ENCODE results near the gene CLIC1. TPM values are rescaled to one million over a fixed set of nuclear protein-coding genes. Genes with fewer than 3 reads are reported as not detected.

CLIC1 gene
- polyA plus RNA-seq, 2 of the 4 experiments (the other 2 are of a cell fraction) = 249 to 346 TPM

DNA sequence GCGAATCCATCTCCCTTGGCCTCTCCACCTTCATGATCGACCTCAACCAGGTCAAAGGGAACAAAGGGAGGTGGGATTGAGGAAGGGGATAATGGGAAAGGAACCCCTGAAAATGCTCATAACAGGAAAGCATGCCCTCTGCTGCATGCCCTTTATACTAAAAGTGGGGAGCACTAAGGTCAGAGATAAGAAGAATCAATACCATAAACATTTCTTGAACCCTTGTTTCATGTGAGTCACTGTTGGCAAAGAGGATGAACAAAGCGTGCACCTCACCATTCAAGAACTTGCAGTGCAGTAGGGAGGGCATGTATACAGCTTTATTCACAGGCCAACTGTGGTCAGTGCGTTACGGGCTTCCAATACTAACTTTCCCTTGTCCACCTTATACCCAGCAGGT, 24.5 kb upstream of the CLIC1 start:
- CTCF ChIA-PET = interaction anchor here (3.8 kb wide), 1 partner anchor 9 kb away, joined by 21 read pairs; no protein-coding TSS in a partner anchor
- FAIRE-seq = no peak

DNA sequence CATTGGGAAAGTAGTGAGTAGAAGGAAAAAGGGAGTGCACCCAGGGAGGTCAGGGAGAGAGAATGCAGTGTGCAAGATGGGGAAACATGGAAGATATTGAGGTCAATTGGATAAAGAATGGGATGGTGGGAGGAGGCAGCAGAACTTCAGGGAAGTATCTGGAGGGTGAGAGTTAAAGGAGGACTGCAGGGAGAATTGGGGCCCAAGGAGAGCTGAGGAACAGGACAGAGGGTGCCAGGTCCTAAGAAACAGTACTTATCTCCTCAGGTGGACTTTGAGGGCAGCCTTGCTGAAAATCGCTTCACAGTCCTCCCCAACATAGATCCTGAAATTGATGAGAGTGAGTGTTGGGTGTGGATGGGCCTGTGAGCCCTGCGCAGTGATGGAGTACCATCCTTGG, 22.0 kb upstream of the CLIC1 start:
- H3K4me1 ChIP-seq = peaks cover under 1% of the 10 kb centered on the region; the same call in 2 of the 3 replicates
- no peak for DNase-seq (ENCODE audit: low read depth in 1 of 2, low spot score in 1 of 2)
- POLR2A ChIA-PET = no interaction called here
- TF ChIP-seq, protein P1, sequence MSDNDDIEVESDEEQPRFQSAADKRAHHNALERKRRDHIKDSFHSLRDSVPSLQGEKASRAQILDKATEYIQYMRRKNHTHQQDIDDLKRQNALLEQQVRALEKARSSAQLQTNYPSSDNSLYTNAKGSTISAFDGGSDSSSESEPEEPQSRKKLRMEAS (IDR thresholded peaks at IDR 0.05) = no peak
- TF ChIP-seq NFE2L2 (conservative IDR thresholded peaks at IDR 0.05; ENCODE audit: low read length) (no peak), CHD4 (IDR thresholded peaks at IDR 0.05; ENCODE audit: borderline replicate concordance) (no peak), RNF2 (IDR thresholded peaks at IDR 0.05; ENCODE audit: borderline replicate concordance, low read depth) (no peak), HEYL (CRISPR knock-in tag; IDR thresholded peaks at IDR 0.05) (no peak), MAFK (IDR thresholded peaks at IDR 0.05; ENCODE audit: partially characterized antibody) (no peak), NR3C1 (IDR thresholded peaks at IDR 0.05) (no peak)
- no peak overlapping the region for H3K4me3 ChIP-seq
- H3K27ac ChIP-seq = no peak overlapping the region
- no peaks in the 10 kb centered on the region for H3K9me3 ChIP-seq
- no peak for ATAC-seq
- WGBS (ENCODE audit: missing lambda C conversion rate) = 94% methylated on average over 2 of the region's 2 CpGs
- H3K4me2 ChIP-seq = no peak overlapping the region
- no peak for FAIRE-seq
- CTCF ChIA-PET = interaction anchor here (0.6 to 3.8 kb wide), 8 partner anchors 9 to 106 kb away, joined by 3 to 21 read pairs (median 4); partner anchors contain the start of gene VARS1

More for the DNA sequence above, 24.5 kb upstream of the CLIC1 start:
- POLR2A ChIA-PET = no interaction called here
- Histone ChIP-seq H3K4me1 (no peaks in the 10 kb centered on the region), H3K4me2 (no peak overlapping the region), H3K9me3 (no peaks in the 10 kb centered on the region), H3K4me3 (no peak overlapping the region), H3K27ac (no peak overlapping the region)
- WGBS (ENCODE audit: missing lambda C conversion rate) = 83% methylated on average over 5 of the region's 5 CpGs
- DNase-seq (ENCODE audit: low read depth in 1 of 2, low spot score in 1 of 2) (no peak), ATAC-seq (no peak)
- TF ChIP-seq CHD2 (IDR thresholded peaks at IDR 0.05; ENCODE audit: low read length, partially characterized antibody) = no peak
- no peak for TF ChIP-seq BHLHE40 (IDR thresholded peaks at IDR 0.05; ENCODE audit: low read depth, low read length)
- TF ChIP-seq, protein P2, sequence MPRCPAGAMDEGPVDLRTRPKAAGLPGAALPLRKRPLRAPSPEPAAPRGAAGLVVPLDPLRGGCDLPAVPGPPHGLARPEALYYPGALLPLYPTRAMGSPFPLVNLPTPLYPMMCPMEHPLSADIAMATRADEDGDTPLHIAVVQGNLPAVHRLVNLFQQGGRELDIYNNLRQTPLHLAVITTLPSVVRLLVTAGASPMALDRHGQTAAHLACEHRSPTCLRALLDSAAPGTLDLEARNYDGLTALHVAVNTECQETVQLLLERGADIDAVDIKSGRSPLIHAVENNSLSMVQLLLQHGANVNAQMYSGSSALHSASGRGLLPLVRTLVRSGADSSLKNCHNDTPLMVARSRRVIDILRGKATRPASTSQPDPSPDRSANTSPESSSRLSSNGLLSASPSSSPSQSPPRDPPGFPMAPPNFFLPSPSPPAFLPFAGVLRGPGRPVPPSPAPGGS (IDR thresholded peaks at IDR 0.05) = no peak
- TF ChIP-seq FOSL2 (IDR thresholded peaks at IDR 0.05) = no peak
- TF ChIP-seq FOSL2 (CRISPR knock-in tag; IDR thresholded peaks at IDR 0.05) = no peak
- no peak for TF ChIP-seq ZNF302 (CRISPR knock-in tag; IDR thresholded peaks at IDR 0.05)
- no peak for TF ChIP-seq TFCP2L1 (CRISPR knock-in tag; IDR thresholded peaks at IDR 0.05)
- TF ChIP-seq RNF2 (IDR thresholded peaks at IDR 0.05; ENCODE audit: borderline replicate concordance, low read depth) = no peak
- no peak for TF ChIP-seq RFX5 (IDR thresholded peaks at IDR 0.05)
- TF ChIP-seq FOSB (CRISPR knock-in tag; IDR thresholded peaks at IDR 0.05) = no peak
- TF ChIP-seq CBX2 (IDR thresholded peaks at IDR 0.05; ENCODE audit: borderline replicate concordance, low read depth) = no peak
- no peak for TF ChIP-seq CHD4 (IDR thresholded peaks at IDR 0.05; ENCODE audit: borderline replicate concordance)
- TF ChIP-seq, protein P3, sequence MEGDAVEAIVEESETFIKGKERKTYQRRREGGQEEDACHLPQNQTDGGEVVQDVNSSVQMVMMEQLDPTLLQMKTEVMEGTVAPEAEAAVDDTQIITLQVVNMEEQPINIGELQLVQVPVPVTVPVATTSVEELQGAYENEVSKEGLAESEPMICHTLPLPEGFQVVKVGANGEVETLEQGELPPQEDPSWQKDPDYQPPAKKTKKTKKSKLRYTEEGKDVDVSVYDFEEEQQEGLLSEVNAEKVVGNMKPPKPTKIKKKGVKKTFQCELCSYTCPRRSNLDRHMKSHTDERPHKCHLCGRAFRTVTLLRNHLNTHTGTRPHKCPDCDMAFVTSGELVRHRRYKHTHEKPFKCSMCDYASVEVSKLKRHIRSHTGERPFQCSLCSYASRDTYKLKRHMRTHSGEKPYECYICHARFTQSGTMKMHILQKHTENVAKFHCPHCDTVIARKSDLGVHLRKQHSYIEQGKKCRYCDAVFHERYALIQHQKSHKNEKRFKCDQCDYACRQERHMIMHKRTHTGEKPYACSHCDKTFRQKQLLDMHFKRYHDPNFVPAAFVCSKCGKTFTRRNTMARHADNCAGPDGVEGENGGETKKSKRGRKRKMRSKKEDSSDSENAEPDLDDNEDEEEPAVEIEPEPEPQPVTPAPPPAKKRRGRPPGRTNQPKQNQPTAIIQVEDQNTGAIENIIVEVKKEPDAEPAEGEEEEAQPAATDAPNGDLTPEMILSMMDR (IDR thresholded peaks at IDR 0.05) = no peak
- TF ChIP-seq, protein P4, sequence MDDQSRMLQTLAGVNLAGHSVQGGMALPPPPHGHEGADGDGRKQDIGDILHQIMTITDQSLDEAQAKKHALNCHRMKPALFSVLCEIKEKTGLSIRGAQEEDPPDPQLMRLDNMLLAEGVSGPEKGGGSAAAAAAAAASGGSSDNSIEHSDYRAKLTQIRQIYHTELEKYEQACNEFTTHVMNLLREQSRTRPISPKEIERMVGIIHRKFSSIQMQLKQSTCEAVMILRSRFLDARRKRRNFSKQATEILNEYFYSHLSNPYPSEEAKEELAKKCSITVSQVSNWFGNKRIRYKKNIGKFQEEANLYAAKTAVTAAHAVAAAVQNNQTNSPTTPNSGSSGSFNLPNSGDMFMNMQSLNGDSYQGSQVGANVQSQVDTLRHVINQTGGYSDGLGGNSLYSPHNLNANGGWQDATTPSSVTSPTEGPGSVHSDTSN (IDR thresholded peaks at IDR 0.05) = no peak
- TF ChIP-seq, protein P5, sequence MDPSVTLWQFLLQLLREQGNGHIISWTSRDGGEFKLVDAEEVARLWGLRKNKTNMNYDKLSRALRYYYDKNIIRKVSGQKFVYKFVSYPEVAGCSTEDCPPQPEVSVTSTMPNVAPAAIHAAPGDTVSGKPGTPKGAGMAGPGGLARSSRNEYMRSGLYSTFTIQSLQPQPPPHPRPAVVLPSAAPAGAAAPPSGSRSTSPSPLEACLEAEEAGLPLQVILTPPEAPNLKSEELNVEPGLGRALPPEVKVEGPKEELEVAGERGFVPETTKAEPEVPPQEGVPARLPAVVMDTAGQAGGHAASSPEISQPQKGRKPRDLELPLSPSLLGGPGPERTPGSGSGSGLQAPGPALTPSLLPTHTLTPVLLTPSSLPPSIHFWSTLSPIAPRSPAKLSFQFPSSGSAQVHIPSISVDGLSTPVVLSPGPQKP (IDR thresholded peaks at IDR 0.05; ENCODE audit: low read depth, low read length) = no peak
- no peak for TF ChIP-seq ZSCAN20 (CRISPR knock-in tag; IDR thresholded peaks at IDR 0.05)
- TF ChIP-seq ZFP36 (IDR thresholded peaks at IDR 0.05; ENCODE audit: borderline replicate concordance, partially characterized antibody) = no peak

Data from A549 (cell line).